WTC11 (cell line): ENCODE measurements around the gene OR2G2. TPM values are rescaled to one million over a fixed set of nuclear protein-coding genes. Genes with fewer than 3 reads are reported as not detected.

Source experiments
- ATAC-seq: fragments of 200-7000 bp; cut with Tn5 transposase; 2 replicates; pipeline ENCODE4 v1.10.0; 2021; ENCODE audit warnings: mild to moderate bottlenecking, moderate library complexity
- CTCF ChIA-PET: fragments of 300-600 bp; sonication (Branson Sonifier 250); formaldehyde crosslinking; loops from one replicate; lab custom pipeline; 2021; ENCODE audit warnings: antibody characterized with exemption; lab: Charles Lee
- POLR2A ChIA-PET: fragments of 350-600 bp; sonication (Branson Sonifier 250); formaldehyde crosslinking; loops from one replicate; lab custom pipeline; 2021; ENCODE audit warnings: antibody characterized with exemption; lab: Charles Lee
- DNase-seq: peaks from one replicate; pipeline ENCODE4 v3.0.0; 2021; ENCODE audit warnings: low spot score
- H3K27ac Mint-ChIP-seq: 2 replicates; pipeline ENCODE4 v1.8.0; 2021; ENCODE audit warnings: mixed read lengths
- H3K27me3 Mint-ChIP-seq: 2 replicates; pipeline ENCODE4 v1.8.0; 2021; ENCODE audit warnings: low read depth, mild to moderate bottlenecking, moderate library complexity, mixed read lengths
- H3K36me3 Mint-ChIP-seq: 2 replicates; pipeline ENCODE4 v1.8.0; 2021; ENCODE audit warnings: mixed read lengths
- H3K4me1 Mint-ChIP-seq: 2 replicates; pipeline ENCODE4 v1.8.0; 2022; ENCODE audit warnings: mixed read lengths
- H3K4me3 Mint-ChIP-seq: 2 replicates; pipeline ENCODE4 v1.8.0; 2021; ENCODE audit warnings: mild to moderate bottlenecking, moderate library complexity, mixed read lengths
- H3K9me3 Mint-ChIP-seq: 2 replicates; pipeline ENCODE4 v1.8.0; 2021; ENCODE audit warnings: mixed read lengths
- ATF1 ChIP-seq: sonication (generic); formaldehyde crosslinking; IDR thresholded peaks from 2 replicates; pipeline ENCODE4 v1.8.1; 2023; ENCODE audit warnings: mild to moderate bottlenecking, moderate library complexity, missing genetic modification reagents
- ATF6 ChIP-seq: sonication (generic); formaldehyde crosslinking; IDR thresholded peaks from 2 replicates; pipeline ENCODE4 v1.8.1; 2023; ENCODE audit warnings: mild to moderate bottlenecking, missing genetic modification reagents
- CBFB ChIP-seq: sonication (generic); formaldehyde crosslinking; IDR thresholded peaks from 2 replicates; pipeline ENCODE4 v1.8.1; 2022; ENCODE audit warnings: mild to moderate bottlenecking, low read depth, missing genetic modification reagents
- CREM ChIP-seq: sonication (generic); formaldehyde crosslinking; IDR thresholded peaks from 2 replicates; pipeline ENCODE4 v1.8.1; 2022; ENCODE audit warnings: mild to moderate bottlenecking, missing genetic modification reagents, moderate library complexity
- EMX1 ChIP-seq: fragments of 250-450 bp; sonication (Bioruptor Pico); IDR thresholded peaks from 2 replicates; pipeline ENCODE4 v1.8.0; 2021; ENCODE audit warnings: mild to moderate bottlenecking
- FOXK1 ChIP-seq: sonication (generic); formaldehyde crosslinking; IDR thresholded peaks from 2 replicates; pipeline ENCODE4 v1.8.0; 2022; ENCODE audit warnings: mild to moderate bottlenecking, moderate library complexity, missing genetic modification reagents
- GABPB1 ChIP-seq: sonication (generic); formaldehyde crosslinking; IDR thresholded peaks from 2 replicates; pipeline ENCODE4 v1.8.1; 2023; ENCODE audit warnings: mild to moderate bottlenecking, missing genetic modification reagents
- GRHL2 ChIP-seq: fragments of 250-450 bp; sonication (Bioruptor Pico); IDR thresholded peaks from 2 replicates; pipeline ENCODE4 v1.8.0; 2022; ENCODE audit warnings: mild to moderate bottlenecking, moderate library complexity; ENCODE audit not compliant: insufficient replicate concordance, severe bottlenecking
- JAZF1 ChIP-seq: fragments of 250-450 bp; sonication (Bioruptor Pico); IDR thresholded peaks from 2 replicates; pipeline ENCODE4 v1.9.0; 2021; ENCODE audit warnings: moderate library complexity, mild to moderate bottlenecking, inconsistent platforms
- JUN ChIP-seq: sonication (generic); formaldehyde crosslinking; IDR thresholded peaks from 2 replicates; pipeline ENCODE4 v1.8.0; 2023; ENCODE audit warnings: mild to moderate bottlenecking, missing genetic modification reagents
- KAT7 ChIP-seq: sonication (generic); formaldehyde crosslinking; IDR thresholded peaks from 2 replicates; pipeline ENCODE4 v1.8.1; 2023; ENCODE audit warnings: missing genetic modification reagents, mild to moderate bottlenecking, borderline replicate concordance
- MYBL2 ChIP-seq: sonication (generic); formaldehyde crosslinking; IDR thresholded peaks from 2 replicates; pipeline ENCODE4 v1.8.1; 2023; ENCODE audit warnings: mild to moderate bottlenecking, moderate library complexity, missing genetic modification reagents
- NFATC4 ChIP-seq: fragments of 250-450 bp; sonication (Bioruptor Pico); IDR thresholded peaks from 2 replicates; pipeline ENCODE4 v1.9.0; 2021; ENCODE audit warnings: mild to moderate bottlenecking
- NR2C2 ChIP-seq: sonication (generic); formaldehyde crosslinking; IDR thresholded peaks from 2 replicates; pipeline ENCODE4 v1.8.0; 2022; ENCODE audit warnings: mild to moderate bottlenecking, missing genetic modification reagents
- NR3C1 ChIP-seq: sonication (generic); formaldehyde crosslinking; conservative IDR thresholded peaks from 2 replicates; pipeline ENCODE4 v1.8.1; 2023; ENCODE audit warnings: low read depth, mild to moderate bottlenecking, missing genetic modification reagents
- PREB ChIP-seq: sonication (generic); formaldehyde crosslinking; IDR thresholded peaks from 2 replicates; pipeline ENCODE4 v1.8.1; 2022; ENCODE audit warnings: mild to moderate bottlenecking, missing genetic modification reagents, moderate library complexity, borderline replicate concordance
- PRRX2 ChIP-seq: fragments of 250-450 bp; sonication (Bioruptor Pico); IDR thresholded peaks from 2 replicates; pipeline ENCODE4 v1.8.0; 2021; ENCODE audit warnings: mild to moderate bottlenecking
- SOX15 ChIP-seq: fragments of 250-450 bp; sonication (Bioruptor Pico); IDR thresholded peaks from 2 replicates; pipeline ENCODE4 v1.9.0; 2021; ENCODE audit warnings: mild to moderate bottlenecking
- SP1 ChIP-seq: sonication (generic); formaldehyde crosslinking; conservative IDR thresholded peaks from 2 replicates; pipeline ENCODE4 v1.8.1; 2022; ENCODE audit warnings: missing genetic modification reagents
- TCF7 ChIP-seq: sonication (generic); formaldehyde crosslinking; IDR thresholded peaks from 2 replicates; pipeline ENCODE4 v1.8.0; 2022; ENCODE audit warnings: mild to moderate bottlenecking, low read depth, missing genetic modification reagents, moderate library complexity
- TEAD4 ChIP-seq: sonication (generic); formaldehyde crosslinking; IDR thresholded peaks from 2 replicates; pipeline ENCODE4 v1.8.0; 2022; ENCODE audit warnings: mild to moderate bottlenecking, missing genetic modification reagents
- TP53 ChIP-seq: sonication (generic); formaldehyde crosslinking; IDR thresholded peaks from 2 replicates; pipeline ENCODE4 v1.8.1; 2023; ENCODE audit warnings: mild to moderate bottlenecking, missing genetic modification reagents
- ZNF121 ChIP-seq: sonication (generic); formaldehyde crosslinking; IDR thresholded peaks from 2 replicates; pipeline ENCODE4 v1.8.0; 2023; ENCODE audit warnings: missing genetic modification reagents
- ZNF219 ChIP-seq: sonication (generic); formaldehyde crosslinking; IDR thresholded peaks from 2 replicates; pipeline ENCODE4 v1.8.0; 2023; ENCODE audit warnings: missing genetic modification reagents, mild to moderate bottlenecking, borderline replicate concordance
- ZNF416 ChIP-seq: fragments of 250-450 bp; sonication (Bioruptor Pico); IDR thresholded peaks from 2 replicates; pipeline ENCODE4 v1.9.0; 2021; ENCODE audit warnings: mild to moderate bottlenecking, inconsistent platforms
- total RNA-seq: library from RNA; stranded (reverse); gene quantifications from 3 replicates; pipeline ENCODE4 v1.2.3, GENCODE V29; 2021
- TF ChIP-seq, protein P1 (sequence below): sonication (generic); formaldehyde crosslinking; IDR thresholded peaks from 2 replicates; pipeline ENCODE4 v1.8.1; 2022; ENCODE audit warnings: low read depth, missing genetic modification reagents, borderline replicate concordance
- TF ChIP-seq, protein P2 (sequence below): sonication (generic); formaldehyde crosslinking; IDR thresholded peaks from 2 replicates; pipeline ENCODE4 v1.8.1; 2022; ENCODE audit warnings: missing genetic modification reagents, borderline replicate concordance
- TF ChIP-seq, protein P3 (sequence below): sonication (generic); formaldehyde crosslinking; IDR thresholded peaks from 2 replicates; pipeline ENCODE4 v1.8.0; 2022; ENCODE audit warnings: mild to moderate bottlenecking, missing genetic modification reagents
- TF ChIP-seq, protein P4 (sequence below): sonication (generic); formaldehyde crosslinking; IDR thresholded peaks from 2 replicates; pipeline ENCODE4 v1.8.0; 2023; ENCODE audit warnings: missing genetic modification reagents, mild to moderate bottlenecking, borderline replicate concordance

The OR2G2 gene
- total RNA-seq, 1 experiment from 2014 or later, result not detected

- H3K36me3 Mint-ChIP-seq, result no peaks in the 10 kb centered on the region
- H3K9me3 Mint-ChIP-seq, result peaks cover 28% of the 10 kb centered on the region
- no peak overlapping the region for H3K27ac Mint-ChIP-seq
- no peaks in the 10 kb centered on the region; the same call in 1 of the 2 replicates for H3K4me1 Mint-ChIP-seq
- ATAC-seq (no peak), DNase-seq (no peak)
- CTCF ChIA-PET, result no interaction called here
- no peak overlapping the region for H3K4me3 Mint-ChIP-seq
- TF ChIP-seq ATF6 (CRISPR knock-in tag) (no peak), NR2C2 (CRISPR knock-in tag) (no peak), TP53 (CRISPR knock-in tag) (no peak), TEAD4 (no peak), GABPB1 (no peak), JAZF1 (CRISPR knock-in tag) (no peak), NFATC4 (CRISPR knock-in tag) (no peak), MYBL2 (CRISPR knock-in tag) (no peak), TCF7 (CRISPR knock-in tag) (no peak), PRRX2 (no peak), SP1 (CRISPR knock-in tag) (no peak), JUN (CRISPR knock-in tag) (no peak), PREB (no peak), NR3C1 (no peak)
- TF ChIP-seq, protein P1, sequence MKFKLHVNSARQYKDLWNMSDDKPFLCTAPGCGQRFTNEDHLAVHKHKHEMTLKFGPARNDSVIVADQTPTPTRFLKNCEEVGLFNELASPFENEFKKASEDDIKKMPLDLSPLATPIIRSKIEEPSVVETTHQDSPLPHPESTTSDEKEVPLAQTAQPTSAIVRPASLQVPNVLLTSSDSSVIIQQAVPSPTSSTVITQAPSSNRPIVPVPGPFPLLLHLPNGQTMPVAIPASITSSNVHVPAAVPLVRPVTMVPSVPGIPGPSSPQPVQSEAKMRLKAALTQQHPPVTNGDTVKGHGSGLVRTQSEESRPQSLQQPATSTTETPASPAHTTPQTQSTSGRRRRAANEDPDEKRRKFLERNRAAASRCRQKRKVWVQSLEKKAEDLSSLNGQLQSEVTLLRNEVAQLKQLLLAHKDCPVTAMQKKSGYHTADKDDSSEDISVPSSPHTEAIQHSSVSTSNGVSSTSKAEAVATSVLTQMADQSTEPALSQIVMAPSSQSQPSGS (CRISPR knock-in tag), result no peak
- TF ChIP-seq, protein P2, sequence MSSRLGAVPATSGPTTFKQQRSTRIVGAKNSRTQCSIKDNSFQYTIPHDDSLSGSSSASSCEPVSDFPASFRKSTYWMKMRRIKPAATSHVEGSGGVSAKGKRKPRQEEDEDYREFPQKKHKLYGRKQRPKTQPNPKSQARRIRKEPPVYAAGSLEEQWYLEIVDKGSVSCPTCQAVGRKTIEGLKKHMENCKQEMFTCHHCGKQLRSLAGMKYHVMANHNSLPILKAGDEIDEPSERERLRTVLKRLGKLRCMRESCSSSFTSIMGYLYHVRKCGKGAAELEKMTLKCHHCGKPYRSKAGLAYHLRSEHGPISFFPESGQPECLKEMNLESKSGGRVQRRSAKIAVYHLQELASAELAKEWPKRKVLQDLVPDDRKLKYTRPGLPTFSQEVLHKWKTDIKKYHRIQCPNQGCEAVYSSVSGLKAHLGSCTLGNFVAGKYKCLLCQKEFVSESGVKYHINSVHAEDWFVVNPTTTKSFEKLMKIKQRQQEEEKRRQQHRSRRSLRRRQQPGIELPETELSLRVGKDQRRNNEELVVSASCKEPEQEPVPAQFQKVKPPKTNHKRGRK (CRISPR knock-in tag), result no peak
- TF ChIP-seq, protein P3, sequence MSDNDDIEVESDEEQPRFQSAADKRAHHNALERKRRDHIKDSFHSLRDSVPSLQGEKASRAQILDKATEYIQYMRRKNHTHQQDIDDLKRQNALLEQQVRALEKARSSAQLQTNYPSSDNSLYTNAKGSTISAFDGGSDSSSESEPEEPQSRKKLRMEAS (CRISPR knock-in tag), result no peak
- no peaks in the 10 kb centered on the region; the same call in 1 of the 2 replicates for H3K27me3 Mint-ChIP-seq
- POLR2A ChIA-PET, result no interaction called here
Measured at GRCh38 chr1:247574236-247574635, 13.9 kb upstream of the OR2G2 start.

- H3K27me3 Mint-ChIP-seq, result no peaks in the 10 kb centered on the region; the same call in 1 of the 2 replicates
- CTCF ChIA-PET, result no interaction called here
- H3K4me1 Mint-ChIP-seq, result no peaks in the 10 kb centered on the region; the same call in 1 of the 2 replicates
- POLR2A ChIA-PET, result no interaction called here
- H3K9me3 Mint-ChIP-seq, result peaks cover 24% of the 10 kb centered on the region
- H3K27ac Mint-ChIP-seq, result no peak overlapping the region
- H3K36me3 Mint-ChIP-seq, result no peaks in the 10 kb centered on the region
- DNase-seq (no peak), ATAC-seq (no peak)
- no peak overlapping the region for H3K4me3 Mint-ChIP-seq
- TF ChIP-seq EMX1 (no peak), CBFB (no peak), TP53 (CRISPR knock-in tag) (no peak), ZNF219 (no peak), CREM (CRISPR knock-in tag) (no peak), FOXK1 (CRISPR knock-in tag) (no peak), SOX15 (CRISPR knock-in tag) (no peak), GRHL2 (CRISPR knock-in tag) (no peak), ATF1 (CRISPR knock-in tag) (no peak), ZNF416 (CRISPR knock-in tag) (no peak), KAT7 (no peak), ZNF121 (CRISPR knock-in tag) (no peak)
- TF ChIP-seq, protein P4, sequence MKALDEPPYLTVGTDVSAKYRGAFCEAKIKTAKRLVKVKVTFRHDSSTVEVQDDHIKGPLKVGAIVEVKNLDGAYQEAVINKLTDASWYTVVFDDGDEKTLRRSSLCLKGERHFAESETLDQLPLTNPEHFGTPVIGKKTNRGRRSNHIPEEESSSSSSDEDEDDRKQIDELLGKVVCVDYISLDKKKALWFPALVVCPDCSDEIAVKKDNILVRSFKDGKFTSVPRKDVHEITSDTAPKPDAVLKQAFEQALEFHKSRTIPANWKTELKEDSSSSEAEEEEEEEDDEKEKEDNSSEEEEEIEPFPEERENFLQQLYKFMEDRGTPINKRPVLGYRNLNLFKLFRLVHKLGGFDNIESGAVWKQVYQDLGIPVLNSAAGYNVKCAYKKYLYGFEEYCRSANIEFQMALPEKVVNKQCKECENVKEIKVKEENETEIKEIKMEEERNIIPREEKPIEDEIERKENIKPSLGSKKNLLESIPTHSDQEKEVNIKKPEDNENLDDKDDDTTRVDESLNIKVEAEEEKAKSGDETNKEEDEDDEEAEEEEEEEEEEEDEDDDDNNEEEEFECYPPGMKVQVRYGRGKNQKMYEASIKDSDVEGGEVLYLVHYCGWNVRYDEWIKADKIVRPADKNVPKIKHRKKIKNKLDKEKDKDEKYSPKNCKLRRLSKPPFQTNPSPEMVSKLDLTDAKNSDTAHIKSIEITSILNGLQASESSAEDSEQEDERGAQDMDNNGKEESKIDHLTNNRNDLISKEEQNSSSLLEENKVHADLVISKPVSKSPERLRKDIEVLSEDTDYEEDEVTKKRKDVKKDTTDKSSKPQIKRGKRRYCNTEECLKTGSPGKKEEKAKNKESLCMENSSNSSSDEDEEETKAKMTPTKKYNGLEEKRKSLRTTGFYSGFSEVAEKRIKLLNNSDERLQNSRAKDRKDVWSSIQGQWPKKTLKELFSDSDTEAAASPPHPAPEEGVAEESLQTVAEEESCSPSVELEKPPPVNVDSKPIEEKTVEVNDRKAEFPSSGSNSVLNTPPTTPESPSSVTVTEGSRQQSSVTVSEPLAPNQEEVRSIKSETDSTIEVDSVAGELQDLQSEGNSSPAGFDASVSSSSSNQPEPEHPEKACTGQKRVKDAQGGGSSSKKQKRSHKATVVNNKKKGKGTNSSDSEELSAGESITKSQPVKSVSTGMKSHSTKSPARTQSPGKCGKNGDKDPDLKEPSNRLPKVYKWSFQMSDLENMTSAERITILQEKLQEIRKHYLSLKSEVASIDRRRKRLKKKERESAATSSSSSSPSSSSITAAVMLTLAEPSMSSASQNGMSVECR (CRISPR knock-in tag), result no peak
Measured at GRCh38 chr1:247574664-247575063, 13.5 kb upstream of the OR2G2 start.
